ELR (cell line): ENCODE data around the gene CDH13.
A peak's percentile ranks its signal among the peaks of the same experiment; 100 is the strongest.

Experiments used
- DNase-seq: peaks from one replicate; pipeline ENCODE4 v3.0.0-alpha.2; 2015; ENCODE audit warnings: low read depth

The CDH13 gene

GRCh38 chr16:82626791-82627261, at the start of gene CDH13:
Gene CDH13 (plus strand): TSS chr16:82626969.
- peak; percentile 64 for DNase-seq

GRCh38 chr16:82580298-82580890, 46.4 kb upstream of the CDH13 start:
- peak; percentile 29 for DNase-seq

GRCh38 chr16:82582975-82583374, 43.8 kb upstream of the CDH13 start:
- no peak for DNase-seq

- peak; percentile 13 for DNase-seq
Measured at GRCh38 chr16:82583422-82583821, 43.3 kb upstream of the CDH13 start.

GRCh38 chr16:82584553-82585152, 42.1 kb upstream of the CDH13 start:
- DNase-seq, result no peak

- DNase-seq, result peak; percentile 57
Measured at GRCh38 chr16:82585675-82586074, 41.1 kb upstream of the CDH13 start.

- no peak for DNase-seq
Measured at GRCh38 chr16:82586130-82586529, 40.6 kb upstream of the CDH13 start.

GRCh38 chr16:82587289-82587688, 39.5 kb upstream of the CDH13 start:
- DNase-seq, result no peak

- DNase-seq, result no peak
Measured at GRCh38 chr16:82589407-82589806, 37.4 kb upstream of the CDH13 start.

- DNase-seq, result no peak
Measured at GRCh38 chr16:82594114-82594513, 32.7 kb upstream of the CDH13 start.

- DNase-seq, result no peak
Measured at GRCh38 chr16:82598771-82599170, 28.0 kb upstream of the CDH13 start.

GRCh38 chr16:82601989-82602640, 24.7 kb upstream of the CDH13 start:
- no peak for DNase-seq

GRCh38 chr16:82603784-82604411, 22.9 kb upstream of the CDH13 start:
- DNase-seq, result peak; percentile 69

GRCh38 chr16:82605076-82605475, 21.7 kb upstream of the CDH13 start:
- no peak for DNase-seq

GRCh38 chr16:82605863-82606620, 20.7 kb upstream of the CDH13 start:
- no peak for DNase-seq

- DNase-seq, result no peak
Measured at GRCh38 chr16:82609140-82609539, 17.6 kb upstream of the CDH13 start.

GRCh38 chr16:82612263-82612662, 14.5 kb upstream of the CDH13 start:
- no peak for DNase-seq

GRCh38 chr16:82616356-82616755, 10.4 kb upstream of the CDH13 start:
- DNase-seq, result no peak

- no peak for DNase-seq
Measured at GRCh38 chr16:82621781-82622180, 5.0 kb upstream of the CDH13 start.

GRCh38 chr16:82623241-82623640, 3.5 kb upstream of the CDH13 start:
- DNase-seq, result no peak

GRCh38 chr16:82625066-82625968, 1.5 kb upstream of the CDH13 start:
- DNase-seq, result no peak
